ENCODE data around the gene SCARF2. TPM values are rescaled to one million over a fixed set of nuclear protein-coding genes. Genes with fewer than 3 reads are reported as not detected.

The SCARF2 gene
- total RNA-seq, 2 donors from 2014 or later, result 49.4 to 108 TPM

GRCh38 chr22:20429254-20430100 lies 8.1 kb downstream of the SCARF2 start:
- DNase-seq (ENCODE audit: low spot score) (no peak), ATAC-seq (ENCODE audit: insufficient number of reproducible peaks, low FRiP score, low read depth) (no peak)
- H3K4me3 ChIP-seq, result peak overlapping the region; percentile 55
- H3K4me1 ChIP-seq (ENCODE audit: control insufficient read depth in 1 of 2, low read depth in 2 of 2), result peaks cover 0 to 22% of the 10 kb centered on the region in 2 donors
- no peak for TF ChIP-seq CTCF (IDR thresholded peaks at IDR 0.05)
- no peak overlapping the region for H3K27ac ChIP-seq
- no peaks in the 10 kb centered on the region for H3K9me3 ChIP-seq
- H3K36me3 ChIP-seq, result peaks cover 36% of the 10 kb centered on the region
- H3K27me3 ChIP-seq (replicated peaks; ENCODE audit: insufficient read depth), result no peaks in the 10 kb centered on the region

- Histone ChIP-seq H3K36me3 (peaks cover 36% of the 10 kb centered on the region), H3K4me1 (ENCODE audit: control insufficient read depth in 1 of 2, low read depth in 2 of 2) (peaks cover 1 to 30% of the 10 kb centered on the region in 2 donors), H3K27ac (no peak overlapping the region), H3K9me3 (no peaks in the 10 kb centered on the region), H3K4me3 (peak overlapping the region; percentile 55), H3K27me3 (replicated peaks; ENCODE audit: insufficient read depth) (no peaks in the 10 kb centered on the region)
- DNase-seq (ENCODE audit: low spot score), result no peak
- ATAC-seq (ENCODE audit: insufficient number of reproducible peaks, low FRiP score, low read depth), result no peak
- no peak for TF ChIP-seq CTCF (IDR thresholded peaks at IDR 0.05)
Measured at GRCh38 chr22:20428496-20429253, 8.9 kb downstream of the SCARF2 start.

GRCh38 chr22:20427945-20428417 lies 9.6 kb downstream of the SCARF2 start:
- H3K27me3 ChIP-seq (replicated peaks; ENCODE audit: insufficient read depth), result no peaks in the 10 kb centered on the region
- no peak overlapping the region for H3K27ac ChIP-seq
- TF ChIP-seq CTCF (IDR thresholded peaks at IDR 0.05), result no peak
- no peaks in the 10 kb centered on the region for H3K9me3 ChIP-seq
- no peak overlapping the region for H3K4me3 ChIP-seq
- peaks cover 6 to 37% of the 10 kb centered on the region in 2 donors for H3K4me1 ChIP-seq (ENCODE audit: control insufficient read depth in 1 of 2, low read depth in 2 of 2)
- H3K36me3 ChIP-seq, result peaks cover 36% of the 10 kb centered on the region
- ATAC-seq (ENCODE audit: insufficient number of reproducible peaks, low FRiP score, low read depth) (no peak), DNase-seq (ENCODE audit: low spot score) (no peak)

GRCh38 chr22:20427104-20427944 lies 10.3 kb downstream of the SCARF2 start:
- ATAC-seq (ENCODE audit: insufficient number of reproducible peaks, low FRiP score, low read depth), result no peak
- Histone ChIP-seq H3K36me3 (peaks cover 36% of the 10 kb centered on the region), H3K4me3 (no peak overlapping the region), H3K27me3 (replicated peaks; ENCODE audit: insufficient read depth) (no peaks in the 10 kb centered on the region), H3K9me3 (no peaks in the 10 kb centered on the region), H3K4me1 (ENCODE audit: control insufficient read depth in 1 of 2, low read depth in 2 of 2) (peaks cover 10 to 44% of the 10 kb centered on the region in 2 donors), H3K27ac (no peak overlapping the region)
- TF ChIP-seq CTCF (IDR thresholded peaks at IDR 0.05), result no peak
- no peak for DNase-seq (ENCODE audit: low spot score)

Data from thoracic aorta (tissue), 2 donors.